HEK293 (cell line): ENCODE data around the gene NOL9.

ENCODE experiments used
- CTCF ChIA-PET: fragments of 350-600 bp; formaldehyde crosslinking; extraction: SDS; loops from one replicate; lab custom pipeline; 2021; ENCODE audit warnings: antibody characterized with exemption; lab: Yijun Ruan, JAX
- POLR2A ChIA-PET: fragments of 300-600 bp; formaldehyde crosslinking; extraction: SDS; loops from one replicate; lab custom pipeline; 2020; ENCODE audit warnings: antibody characterized with exemption, inconsistent platforms; lab: Yijun Ruan, JAX
- H3K27ac ChIP-seq: fragments of 200-500 bp; sonication (Bioruptor generic); 2 replicates; pipeline ENCODE4 v1.5.1; 2014; ENCODE audit warnings: low read depth, low read length, control low read depth, inconsistent platforms; ENCODE audit errors: extremely low read depth
- H3K36me3 ChIP-seq, 2 experiments: fragments of 200-500 bp in 1 of 2; sonication (Bioruptor generic) in 1 of 2; 1 replicate in 1 of 2; 2 replicates in 1 of 2; pipeline ENCODE4 v1.5.1; 2014 to 2017; ENCODE audit warnings: inconsistent platforms in 2 of 2, low read length in 2 of 2; ENCODE audit not compliant: control insufficient read depth in 2 of 2, insufficient read depth in 1 of 2
- H3K4me1 ChIP-seq: fragments of 200-500 bp; sonication (Bioruptor generic); 2 replicates; pipeline ENCODE4 v1.5.1; 2014; ENCODE audit warnings: mild to moderate bottlenecking, low read length, inconsistent platforms; ENCODE audit not compliant: control insufficient read depth, insufficient read depth
- H3K4me3 ChIP-seq: 2 replicates; pipeline ENCODE4 v1.5.1; 2011; ENCODE audit warnings: low read depth, mild to moderate bottlenecking, control low read depth, low read length, moderate library complexity
- H3K9me3 ChIP-seq: fragments of 200-500 bp; sonication (Bioruptor generic); 2 replicates; pipeline ENCODE4 v1.5.1; 2014; ENCODE audit warnings: low read depth, low read length, inconsistent platforms; ENCODE audit not compliant: control insufficient read depth, insufficient read depth
- BCL6B ChIP-seq: fragments of 450-650 bp; formaldehyde crosslinking; IDR thresholded peaks from 2 replicates; pipeline ENCODE4 v1.5.1; 2017; ENCODE audit warnings: missing biosample characterization, missing genetic modification characterization
- GLIS1 ChIP-seq: fragments of 450-650 bp; formaldehyde crosslinking; IDR thresholded peaks from 2 replicates; pipeline ENCODE4 v1.5.1; 2016; ENCODE audit warnings: missing biosample characterization, missing genetic modification characterization
- HOXD13 ChIP-seq: sonication (generic); formaldehyde crosslinking; IDR thresholded peaks from 2 replicates; pipeline ENCODE4 v1.8.0; 2022; ENCODE audit warnings: missing genetic modification reagents, borderline replicate concordance
- KLF10 ChIP-seq: fragments of 450-650 bp; IDR thresholded peaks from 2 replicates; pipeline ENCODE4 v1.5.1; 2018; ENCODE audit warnings: missing biosample characterization, mild to moderate bottlenecking, missing genetic modification characterization
- KLF16 ChIP-seq: fragments of 450-650 bp; formaldehyde crosslinking; IDR thresholded peaks from 2 replicates; pipeline ENCODE4 v1.5.1; 2017; ENCODE audit warnings: missing biosample characterization, missing genetic modification characterization
- OVOL3 ChIP-seq: fragments of 450-650 bp; formaldehyde crosslinking; IDR thresholded peaks from 2 replicates; pipeline ENCODE4 v1.5.1; 2016; ENCODE audit warnings: missing biosample characterization, missing genetic modification characterization
- REPIN1 ChIP-seq: fragments of 450-650 bp; formaldehyde crosslinking; IDR thresholded peaks from 2 replicates; pipeline ENCODE4 v1.5.1; 2017; ENCODE audit warnings: missing biosample characterization, missing genetic modification characterization, low read depth
- ZBTB11 ChIP-seq: fragments of 450-650 bp; formaldehyde crosslinking; conservative IDR thresholded peaks from 2 replicates; pipeline ENCODE4 v1.5.1; 2016; ENCODE audit warnings: low read depth, missing biosample characterization, missing genetic modification characterization
- ZBTB21 ChIP-seq: fragments of 450-650 bp; formaldehyde crosslinking; IDR thresholded peaks from 2 replicates; pipeline ENCODE4 v1.5.1; 2017; ENCODE audit warnings: missing biosample characterization, missing genetic modification characterization
- ZNF174 ChIP-seq: fragments of 450-650 bp; formaldehyde crosslinking; IDR thresholded peaks from 2 replicates; pipeline ENCODE4 v1.5.0; 2017; ENCODE audit warnings: missing biosample characterization, mild to moderate bottlenecking, missing genetic modification characterization
- ZNF184 ChIP-seq: fragments of 450-650 bp; IDR thresholded peaks from 2 replicates; pipeline ENCODE4 v1.5.1; 2018; ENCODE audit warnings: missing biosample characterization, mild to moderate bottlenecking, missing genetic modification characterization
- ZNF2 ChIP-seq: fragments of 450-650 bp; formaldehyde crosslinking; IDR thresholded peaks from 2 replicates; pipeline ENCODE4 v1.5.1; 2016; ENCODE audit warnings: missing biosample characterization, missing genetic modification characterization
- ZNF239 ChIP-seq: fragments of 450-650 bp; formaldehyde crosslinking; IDR thresholded peaks from 2 replicates; pipeline ENCODE4 v1.5.1; 2016; ENCODE audit warnings: missing biosample characterization, missing genetic modification characterization
- ZNF426 ChIP-seq: fragments of 450-650 bp; formaldehyde crosslinking; IDR thresholded peaks from 2 replicates; pipeline ENCODE4 v1.5.1; 2017; ENCODE audit warnings: missing biosample characterization, missing genetic modification characterization, mild to moderate bottlenecking, inconsistent platforms, moderate library complexity
- ZNF501 ChIP-seq: fragments of 450-650 bp; formaldehyde crosslinking; IDR thresholded peaks from 2 replicates; pipeline ENCODE4 v1.5.1; 2016; ENCODE audit warnings: missing biosample characterization, missing genetic modification characterization
- ZNF549 ChIP-seq: fragments of 450-650 bp; IDR thresholded peaks from 2 replicates; pipeline ENCODE4 v1.5.1; 2018; ENCODE audit warnings: missing biosample characterization, missing genetic modification characterization, mild to moderate bottlenecking, inconsistent platforms, moderate library complexity
- ZNF555 ChIP-seq: fragments of 450-650 bp; formaldehyde crosslinking; conservative IDR thresholded peaks from 2 replicates; pipeline ENCODE4 v1.5.1; 2017; ENCODE audit warnings: missing biosample characterization, mild to moderate bottlenecking, missing genetic modification characterization, inconsistent platforms
- ZNF558 ChIP-seq: fragments of 450-650 bp; formaldehyde crosslinking; IDR thresholded peaks from 2 replicates; pipeline ENCODE4 v1.5.1; 2016; ENCODE audit warnings: missing biosample characterization, missing genetic modification characterization
- ZNF560 ChIP-seq: fragments of 450-650 bp; formaldehyde crosslinking; IDR thresholded peaks from 2 replicates; pipeline ENCODE4 v1.5.1; 2017; ENCODE audit warnings: missing biosample characterization, missing genetic modification characterization, borderline replicate concordance
- ZNF596 ChIP-seq: fragments of 450-650 bp; IDR thresholded peaks from 2 replicates; pipeline ENCODE4 v1.5.0; 2018; ENCODE audit warnings: missing biosample characterization, mild to moderate bottlenecking, missing genetic modification characterization, moderate library complexity
- ZNF645 ChIP-seq: fragments of 450-650 bp; formaldehyde crosslinking; IDR thresholded peaks from 2 replicates; pipeline ENCODE4; 2016; ENCODE audit warnings: missing biosample characterization, missing genetic modification characterization
- ZNF701 ChIP-seq: fragments of 450-650 bp; formaldehyde crosslinking; IDR thresholded peaks from 2 replicates; pipeline ENCODE4 v1.5.1; 2016; ENCODE audit warnings: missing biosample characterization, missing genetic modification characterization
- ZNF768 ChIP-seq: fragments of 450-650 bp; formaldehyde crosslinking; IDR thresholded peaks from 2 replicates; pipeline ENCODE4 v1.5.1; 2018; ENCODE audit warnings: missing biosample characterization, mild to moderate bottlenecking, missing genetic modification characterization
- ZNF777 ChIP-seq: fragments of 450-650 bp; formaldehyde crosslinking; IDR thresholded peaks from 2 replicates; pipeline ENCODE4 v1.5.1; 2017; ENCODE audit warnings: missing biosample characterization, missing genetic modification characterization, borderline replicate concordance
- ZNF791 ChIP-seq: fragments of 450-650 bp; formaldehyde crosslinking; IDR thresholded peaks from 2 replicates; pipeline ENCODE4 v1.5.1; 2016; ENCODE audit warnings: missing biosample characterization, missing genetic modification characterization
- ZNF843 ChIP-seq: fragments of 450-650 bp; formaldehyde crosslinking; IDR thresholded peaks from 2 replicates; pipeline ENCODE4 v1.5.1; 2016; ENCODE audit warnings: missing biosample characterization, missing genetic modification characterization
- ZSCAN16 ChIP-seq: fragments of 450-650 bp; formaldehyde crosslinking; IDR thresholded peaks from 2 replicates; pipeline ENCODE4 v1.5.1; 2016; ENCODE audit warnings: missing biosample characterization, missing genetic modification characterization
- ZSCAN4 ChIP-seq: fragments of 450-650 bp; formaldehyde crosslinking; IDR thresholded peaks from 2 replicates; pipeline ENCODE4 v1.5.1; 2017; ENCODE audit warnings: missing biosample characterization, missing genetic modification characterization

Gene NOL9

GRCh38 chr1:6528492-6528891 is 25.8 kb downstream of the NOL9 start:
- Histone ChIP-seq H3K27ac (no peak overlapping the region), H3K36me3 (peaks cover 38 to 89% of the 10 kb centered on the region in 2 experiments), H3K4me3 (no peak overlapping the region), H3K9me3 (no peaks in the 10 kb centered on the region), H3K4me1 (no peaks in the 10 kb centered on the region)
- ChIA-PET POLR2A (interaction anchor here (0.7 kb wide), 1 partner anchor 76 kb away, joined by 3 read pairs; no protein-coding TSS in a partner anchor), CTCF (interaction anchor here (1.0 to 1.4 kb wide), 2 partner anchors 15 to 29 kb away, joined by 3 read pairs; no protein-coding TSS in a partner anchor)
- no peak for TF ChIP-seq ZNF501 (tag by site-specific recombination)
- no peak for TF ChIP-seq ZSCAN4
- no peak for TF ChIP-seq ZNF791 (tag by site-specific recombination)
- no peak for TF ChIP-seq ZNF549 (tag by site-specific recombination)
- no peak for TF ChIP-seq ZBTB21 (tag by site-specific recombination)
- no peak for TF ChIP-seq BCL6B
- TF ChIP-seq ZNF2 = no peak
- TF ChIP-seq ZSCAN16 (tag by site-specific recombination) = no peak
- TF ChIP-seq GLIS1 (tag by site-specific recombination) = no peak
- TF ChIP-seq ZNF558 (tag by site-specific recombination) = no peak
- no peak for TF ChIP-seq HOXD13 (CRISPR knock-in tag)
- no peak for TF ChIP-seq KLF10 (tag by site-specific recombination)
- no peak for TF ChIP-seq ZNF426 (tag by site-specific recombination)

- Histone ChIP-seq H3K27ac (no peak overlapping the region), H3K4me3 (no peak overlapping the region), H3K9me3 (no peaks in the 10 kb centered on the region), H3K36me3 (peaks cover 32 to 72% of the 10 kb centered on the region in 2 experiments), H3K4me1 (no peaks in the 10 kb centered on the region)
- ChIA-PET CTCF (interaction anchor here (0.7 to 1.8 kb wide), 2 partner anchors 40 to 100 kb away, joined by 4 to 5 read pairs; no protein-coding TSS in a partner anchor), POLR2A (no interaction called here)
- TF ChIP-seq ZNF555 (tag by site-specific recombination) (no peak), ZBTB11 (no peak), ZNF239 (no peak), ZNF777 (tag by site-specific recombination) (no peak), ZNF645 (tag by site-specific recombination) (no peak), ZNF843 (no peak), GLIS1 (tag by site-specific recombination) (no peak), ZNF768 (tag by site-specific recombination) (no peak), OVOL3 (tag by site-specific recombination) (no peak), ZNF596 (no peak), ZNF560 (tag by site-specific recombination) (no peak), REPIN1 (tag by site-specific recombination) (no peak), ZNF174 (no peak), ZNF184 (tag by site-specific recombination) (no peak), ZNF501 (tag by site-specific recombination) (no peak), ZNF701 (tag by site-specific recombination) (no peak), KLF16 (tag by site-specific recombination) (no peak)
Measured at GRCh38 chr1:6526316-6526715, 28.0 kb downstream of the NOL9 start.
